ENCODE measurements around the gene NINL.
"Not testable (repeated sequence)": the region's sequence is repeated elsewhere in the genome, so short reads cannot be mapped to it uniquely, and the experiment has no call there.

Gene NINL

DNA sequence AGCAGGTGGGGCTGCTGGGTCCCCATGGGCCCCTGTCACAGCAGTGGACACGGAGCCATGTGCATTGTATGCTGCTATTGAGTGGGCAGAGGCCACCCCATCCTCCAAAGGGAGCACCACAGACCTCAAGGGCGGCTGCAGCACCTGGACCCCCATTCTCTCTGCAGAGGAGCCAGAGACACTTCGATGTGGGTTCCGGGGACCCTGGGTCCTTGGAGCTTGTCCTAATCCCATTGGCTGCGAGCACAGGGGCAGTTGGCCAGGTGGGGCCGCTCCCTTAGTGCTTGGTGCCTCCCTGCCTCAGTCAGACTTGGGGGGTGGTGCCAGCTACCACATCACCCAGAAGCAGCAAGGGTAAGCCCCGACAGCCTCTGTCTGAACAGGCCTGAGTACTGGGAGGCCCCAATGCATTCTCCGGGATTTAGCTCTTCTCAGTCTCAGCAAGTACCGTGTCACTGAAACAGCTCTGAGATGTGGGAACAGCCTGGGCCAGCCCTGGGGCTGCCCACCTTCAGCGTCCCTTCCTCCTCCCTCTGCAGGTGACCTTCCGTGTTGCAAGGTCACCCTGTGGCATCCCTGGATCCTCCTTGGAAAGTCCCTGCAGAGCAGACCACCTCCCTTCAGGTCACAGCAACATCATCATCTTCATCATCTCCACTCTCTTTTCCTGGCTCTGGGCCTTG lies 104.0 kb downstream of the NINL start:
- no peak for DNase-seq

DNA sequence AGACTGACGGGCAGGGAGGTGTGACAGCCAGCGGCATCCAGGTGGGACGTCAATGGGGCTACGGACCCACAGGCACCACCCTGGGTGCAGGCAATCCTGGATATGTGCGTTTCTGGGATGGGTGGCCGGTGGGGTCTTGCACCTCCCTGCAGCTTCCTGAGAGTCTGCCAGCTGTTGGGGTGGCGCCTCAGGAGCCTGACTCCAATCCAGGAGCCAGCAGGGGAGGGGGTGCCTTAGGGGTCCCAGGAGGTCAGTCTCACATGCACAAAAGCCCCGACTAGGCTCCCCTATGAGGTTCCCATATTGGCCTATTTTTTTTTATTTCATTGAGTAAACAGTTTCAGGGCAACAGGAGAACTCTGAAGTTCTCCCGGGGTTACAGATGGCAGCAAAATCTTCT lies 104.5 kb downstream of the NINL start:
- DNase-seq: no peak

GRCh38 chr20:25480156-25480555 lies 105.2 kb downstream of the NINL start:
- DNase-seq: no peak

DNA sequence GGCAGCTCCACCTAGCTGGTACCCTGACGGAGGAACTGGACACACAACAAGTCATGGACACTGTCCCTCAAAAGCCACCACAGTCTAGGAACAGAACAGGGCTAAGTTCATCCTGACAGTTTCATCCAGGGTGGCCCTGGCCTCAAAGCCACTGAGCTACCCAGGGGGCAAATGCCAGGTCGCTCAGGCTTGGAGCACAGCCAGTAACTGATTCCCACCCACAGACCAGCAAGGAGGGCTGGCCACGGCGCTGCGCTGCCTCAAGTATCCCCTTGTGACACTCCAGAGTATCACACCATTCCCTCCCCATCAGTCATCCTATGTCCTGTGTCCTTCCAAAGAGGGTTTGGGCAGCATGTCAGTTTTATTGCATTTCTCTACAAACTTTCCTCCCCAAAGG lies 105.7 kb downstream of the NINL start:
- no peak for DNase-seq

DNA sequence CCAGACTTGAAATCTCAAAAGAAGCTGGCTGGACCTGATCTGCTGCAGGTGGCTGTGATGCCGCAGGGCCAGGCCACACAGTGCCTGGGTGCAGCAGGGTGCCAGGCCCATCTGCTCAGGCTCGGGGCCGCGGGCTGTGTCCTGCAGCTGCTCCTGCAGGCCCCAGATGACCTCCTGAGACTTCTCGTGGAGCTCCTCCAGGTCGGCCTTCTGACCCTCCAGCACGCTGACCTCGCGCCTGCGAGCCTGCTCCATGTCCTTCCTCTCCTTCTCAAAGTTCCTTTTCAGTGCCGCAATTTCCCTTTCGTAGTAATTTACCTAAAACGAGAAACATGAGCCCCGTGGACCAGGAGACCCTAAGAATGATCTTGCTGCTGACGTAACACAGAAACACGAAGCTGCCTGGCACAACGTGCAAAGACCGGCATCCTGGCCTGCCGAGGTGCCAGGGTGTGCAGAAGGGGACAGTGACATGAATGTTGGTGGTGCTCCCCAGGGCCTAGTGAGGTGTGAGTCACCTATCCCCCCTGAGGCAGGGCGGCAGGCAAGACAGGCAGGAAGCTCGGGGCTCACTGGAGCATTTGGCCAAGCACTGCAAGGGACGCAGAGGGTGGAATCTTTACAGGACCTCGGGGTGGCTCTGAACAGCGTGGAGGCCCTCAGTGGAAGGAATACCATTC lies 106.3 kb downstream of the NINL start:
- no peak for DNase-seq

DNA sequence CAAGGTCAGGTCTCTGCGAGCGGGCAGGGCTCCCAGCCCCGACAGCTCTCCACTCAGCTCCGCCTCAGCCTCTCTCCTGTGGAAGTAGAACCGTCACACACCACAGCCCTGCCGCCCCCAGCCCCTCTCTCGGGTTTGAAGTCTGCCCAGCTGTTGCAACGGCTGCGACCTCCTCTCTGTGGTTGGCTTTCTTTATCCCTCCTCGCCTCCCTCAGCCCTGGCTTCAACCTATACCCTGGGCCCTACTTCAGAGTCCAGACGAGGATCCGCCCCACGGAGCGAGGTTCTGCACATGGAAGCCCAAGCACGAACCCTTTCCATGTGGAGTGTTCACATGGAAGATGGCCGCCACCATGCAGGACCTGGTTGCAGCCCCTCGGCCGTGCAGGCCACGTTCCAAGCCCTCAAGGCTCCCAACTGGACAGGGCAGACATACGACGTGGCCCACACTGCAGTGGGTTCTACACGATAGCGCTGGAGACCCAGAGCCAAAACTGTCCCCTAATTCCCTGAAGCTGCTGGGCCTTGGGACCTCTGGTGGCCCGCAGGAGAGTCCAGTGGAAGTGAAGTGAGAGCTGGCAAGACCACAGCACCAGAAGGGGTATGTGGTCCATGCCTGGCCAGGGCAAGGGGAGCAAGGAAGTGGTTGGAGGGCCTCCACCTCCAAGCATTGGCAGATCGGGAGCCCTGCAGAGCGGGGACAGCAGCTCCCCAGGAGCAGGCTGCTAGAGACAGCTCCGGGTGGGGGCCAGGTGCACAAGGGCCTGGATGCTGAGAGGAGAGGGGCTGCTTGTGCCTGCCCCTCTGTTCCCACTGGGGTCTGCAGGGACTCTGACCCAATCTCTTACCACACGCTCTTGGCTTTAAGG lies 108.1 kb downstream of the NINL start:
- no peak for DNase-seq

DNA sequence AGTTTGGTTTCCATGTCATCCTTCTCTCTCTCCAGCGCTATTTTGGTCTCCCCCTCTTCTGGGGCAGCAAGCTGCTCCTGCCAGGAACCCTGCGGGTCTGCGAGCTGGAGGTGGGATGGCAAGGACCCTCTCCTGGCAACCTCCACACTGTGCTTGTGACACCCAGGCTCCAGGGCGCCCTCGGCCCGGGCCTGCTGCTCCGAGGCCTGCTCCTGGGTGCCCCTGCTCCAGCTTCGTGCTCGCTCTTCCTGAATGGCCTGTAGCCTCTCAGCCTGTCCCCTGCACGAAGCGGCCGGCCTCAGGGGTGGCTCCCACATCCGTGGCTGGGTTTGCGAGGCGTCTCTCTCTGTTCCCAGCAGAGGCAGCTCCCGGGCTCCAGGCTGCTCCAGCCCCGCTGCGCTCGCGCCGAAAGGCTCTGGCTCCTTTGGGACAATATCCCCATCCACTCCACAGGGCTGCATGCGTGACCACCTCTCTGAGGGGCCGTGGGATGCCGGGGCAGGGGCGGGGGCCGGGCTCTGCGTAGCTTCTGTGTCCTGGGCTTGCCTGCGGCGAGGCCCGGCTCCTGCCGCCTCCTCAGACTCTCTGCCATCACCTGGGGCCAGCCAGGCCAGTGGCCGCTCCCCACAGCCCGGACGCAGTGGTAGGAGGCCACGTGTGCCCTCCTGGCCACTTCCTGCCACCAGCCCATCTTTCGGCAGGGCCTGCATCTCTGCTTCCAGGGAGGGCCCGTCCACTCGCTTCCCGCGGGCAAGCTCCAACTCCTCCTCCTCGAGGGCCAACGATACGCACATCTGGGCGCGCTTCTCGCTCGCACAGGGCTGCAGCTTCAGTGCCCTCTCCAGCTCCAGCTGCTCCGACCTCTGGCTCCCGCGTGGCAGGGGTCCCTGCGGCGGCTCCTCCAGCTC lies 109.0 kb downstream of the NINL start:
- DNase-seq: no peak

GRCh38 chr20:25473297-25473696 lies 112.0 kb downstream of the NINL start:
- not testable (repeated sequence) for DNase-seq

DNA sequence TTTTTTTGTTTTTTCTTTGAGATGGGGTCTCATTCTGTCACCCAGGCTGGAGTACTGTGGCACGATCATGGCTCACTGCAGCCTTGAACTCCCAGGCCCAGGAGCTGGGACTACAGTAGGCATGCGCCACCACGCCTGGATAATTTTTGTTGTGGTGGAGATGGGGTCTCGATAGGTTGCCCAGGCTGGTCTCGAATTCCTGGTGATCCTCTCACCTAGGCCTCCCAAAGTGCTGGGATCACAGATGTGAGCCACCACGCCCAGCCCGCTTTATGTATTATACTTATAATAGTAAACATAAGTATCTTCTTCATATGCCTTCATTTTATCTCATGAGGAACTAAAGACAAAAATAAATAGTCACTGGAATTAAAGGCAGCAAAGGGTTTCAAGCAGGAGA lies 114.3 kb downstream of the NINL start:
- no peak for DNase-seq

GRCh38 chr20:25470045-25470444 lies 115.3 kb downstream of the NINL start:
- DNase-seq: peak; percentile 54

DNA sequence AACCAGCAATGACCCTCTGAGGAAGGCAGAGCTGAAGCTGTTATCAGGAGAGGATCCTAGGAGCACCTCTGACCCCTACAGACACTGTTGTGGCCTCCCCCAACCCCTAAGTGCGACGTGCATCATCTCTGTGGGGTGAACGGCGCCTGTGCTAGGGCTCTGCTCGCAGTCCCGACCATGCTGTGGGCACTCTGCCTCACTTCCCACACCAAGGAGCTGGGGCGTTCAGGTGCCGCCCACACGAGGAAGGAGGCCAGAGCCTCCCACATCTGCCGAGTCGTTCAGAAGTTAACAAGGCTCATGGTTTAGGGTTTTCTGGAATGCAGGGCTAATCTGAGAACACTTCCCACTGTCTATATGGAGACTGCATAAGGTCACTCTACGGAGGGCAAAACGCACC lies 115.8 kb downstream of the NINL start:
- DNase-seq: no peak

DNA sequence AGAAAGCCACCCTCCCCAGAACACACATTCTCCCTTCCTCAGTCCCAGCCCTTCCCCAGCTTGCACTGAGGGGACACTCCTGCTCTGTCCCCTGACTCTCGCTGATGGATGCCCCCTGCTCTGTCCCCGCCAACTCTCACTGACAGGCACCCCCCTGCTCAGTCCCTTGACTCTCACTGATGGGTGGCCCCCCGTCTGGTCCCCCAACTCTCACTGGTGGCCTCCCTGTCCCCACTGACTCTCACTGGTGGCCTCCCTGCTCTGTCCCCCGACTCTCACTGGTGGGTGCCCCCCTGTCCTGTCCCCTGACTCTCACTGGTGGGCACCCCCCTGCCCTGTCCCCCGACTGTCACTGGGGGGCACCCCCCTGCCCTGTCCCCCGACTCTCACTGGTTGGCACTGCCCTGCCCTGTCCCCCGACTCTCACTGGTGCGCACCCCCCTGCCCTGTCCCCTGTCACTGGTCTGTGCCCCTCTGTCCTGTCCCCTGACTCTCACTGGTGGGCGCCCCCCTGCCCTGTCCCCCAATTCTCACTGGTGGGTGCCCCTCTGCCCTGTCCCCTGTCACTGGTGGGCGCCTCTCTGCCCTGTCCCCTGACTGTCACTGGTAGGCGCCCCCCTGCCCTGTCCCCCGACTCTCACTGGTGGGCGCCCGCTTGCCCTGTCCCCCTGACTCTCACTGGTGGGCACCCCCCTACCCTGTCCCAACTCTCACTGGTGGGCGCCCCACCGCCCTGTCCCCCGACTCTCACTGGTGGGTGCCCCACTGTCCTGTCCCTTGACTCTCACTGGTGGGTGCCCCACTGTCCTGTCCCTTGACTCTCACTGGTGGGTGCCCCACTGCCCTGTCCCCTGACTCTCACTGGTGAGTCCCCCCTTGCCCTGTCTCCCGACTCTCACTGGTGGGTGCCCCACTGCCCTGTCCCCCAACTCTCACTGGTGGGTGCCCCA lies 116.9 kb downstream of the NINL start:
- no peak for DNase-seq

DNA sequence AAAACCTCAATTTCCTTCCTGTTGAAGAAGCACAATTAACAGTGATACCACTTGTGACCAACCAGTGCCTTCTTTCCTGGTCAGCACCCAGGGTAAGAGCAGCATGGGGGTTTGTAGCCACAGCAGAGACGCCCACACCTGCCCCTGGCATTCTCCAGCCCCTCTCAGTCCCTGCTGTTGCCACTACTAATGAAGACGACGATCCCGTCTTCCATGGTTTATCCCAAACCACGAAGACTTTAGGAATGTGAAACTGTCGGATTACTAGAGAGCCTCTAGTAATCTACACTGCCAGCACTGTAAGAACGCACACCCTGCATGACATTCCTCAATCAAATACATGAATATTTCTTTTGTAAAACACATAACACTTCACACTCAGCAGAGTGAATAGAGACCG lies 117.9 kb downstream of the NINL start:
- DNase-seq: no peak

- no peak for DNase-seq
Observed at GRCh38 chr20:25466846-25467245, 118.5 kb downstream of the NINL start.

DNA sequence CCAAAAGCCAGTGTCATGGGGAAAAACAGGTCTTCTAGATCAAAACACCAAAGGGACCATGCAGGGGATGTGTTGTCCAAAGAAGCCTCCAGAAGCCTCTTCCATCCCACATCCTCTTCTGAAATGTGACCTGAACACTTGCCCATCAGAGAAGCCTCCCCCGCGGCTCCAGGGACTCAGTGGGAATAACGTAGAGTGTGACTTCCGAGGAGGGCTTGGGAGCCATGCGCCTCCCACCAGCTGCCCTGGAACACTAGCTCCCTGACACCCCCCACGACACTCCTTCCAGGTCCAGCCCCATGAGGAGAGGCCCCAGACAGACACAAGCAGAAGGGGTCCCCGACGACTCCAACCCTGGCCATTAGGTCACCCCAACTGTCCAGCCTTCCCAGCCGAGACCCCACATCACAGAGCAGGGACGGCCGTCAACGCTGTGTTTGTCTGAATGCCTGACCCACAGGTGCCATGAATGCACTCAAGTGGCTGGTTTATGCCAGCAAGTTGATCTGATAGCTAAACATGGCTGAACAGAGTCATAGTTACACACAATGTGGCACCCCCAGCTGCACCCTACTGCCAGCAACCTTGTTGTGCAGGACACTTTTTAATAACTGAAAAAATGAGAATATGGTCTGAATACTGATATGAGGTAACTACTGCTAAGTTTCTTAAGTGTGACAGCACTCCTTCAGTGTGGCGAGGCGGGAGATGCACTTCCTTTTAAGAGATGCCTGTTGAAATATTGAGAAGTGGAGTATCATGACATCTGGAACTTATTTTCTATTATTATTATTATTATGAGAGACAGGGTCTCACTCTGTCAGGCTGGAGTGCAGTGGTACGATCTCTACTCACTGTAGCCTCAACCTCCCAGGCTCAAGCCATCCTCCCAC lies 119.8 kb downstream of the NINL start:
- DNase-seq: no peak

DNA sequence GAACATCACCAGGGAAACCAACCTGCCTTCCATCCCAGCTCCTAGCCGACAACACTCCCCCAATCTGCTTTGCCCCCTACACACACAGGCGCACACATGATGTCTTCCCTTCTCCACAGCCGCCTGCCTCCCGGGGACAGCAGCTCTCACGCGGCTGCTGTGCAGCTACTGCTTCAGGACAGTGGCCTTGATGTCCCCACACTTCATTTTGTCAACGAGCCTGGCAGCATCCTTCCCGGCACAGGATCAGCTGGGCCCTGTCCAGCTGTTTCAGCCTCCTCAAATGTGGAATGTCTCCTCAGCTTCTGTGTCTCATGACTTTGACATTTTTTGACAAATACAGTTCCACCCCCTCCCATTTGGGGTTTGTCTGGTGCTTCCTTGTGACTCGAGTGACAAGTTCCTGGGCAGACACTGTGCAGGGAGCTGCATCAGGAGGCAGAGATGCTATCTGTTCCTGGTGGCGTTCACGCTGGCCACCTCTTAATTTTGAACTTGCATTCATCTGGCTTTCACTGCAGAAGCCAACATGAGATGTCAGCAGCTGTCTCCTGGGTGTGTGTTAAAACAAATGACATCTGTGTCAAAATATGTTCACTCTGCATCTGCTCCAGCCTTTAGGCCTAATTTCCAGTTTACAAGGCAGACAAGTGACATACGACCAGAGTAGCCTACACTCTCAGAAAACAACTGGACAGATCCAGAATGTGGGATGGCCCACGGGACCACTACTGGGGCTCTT lies 120.7 kb downstream of the NINL start:
- DNase-seq: no peak

GRCh38 chr20:25461786-25462545 lies 123.4 kb downstream of the NINL start:
- DNase-seq: no peak

GRCh38 chr20:25461281-25461650 lies 124.1 kb downstream of the NINL start:
- DNase-seq: no peak

All from activated naive CD4-positive, alpha-beta T cell treated with anti-CD3 and anti-CD28 coated beads, Interleukin-2, amount 50 U/mL, for 16 hours (primary cell).